SKM-1 treated with dmso at 0.1 percent for 144 hours (cell line): ENCODE results near the gene EFNA2.

Experiments used
- DNase-seq: peaks from one replicate; lab custom pipeline; 2025; ENCODE audit not compliant: unreplicated experiment; lab: John Stamatoyannopoulos, UW

EFNA2 gene

DNA sequence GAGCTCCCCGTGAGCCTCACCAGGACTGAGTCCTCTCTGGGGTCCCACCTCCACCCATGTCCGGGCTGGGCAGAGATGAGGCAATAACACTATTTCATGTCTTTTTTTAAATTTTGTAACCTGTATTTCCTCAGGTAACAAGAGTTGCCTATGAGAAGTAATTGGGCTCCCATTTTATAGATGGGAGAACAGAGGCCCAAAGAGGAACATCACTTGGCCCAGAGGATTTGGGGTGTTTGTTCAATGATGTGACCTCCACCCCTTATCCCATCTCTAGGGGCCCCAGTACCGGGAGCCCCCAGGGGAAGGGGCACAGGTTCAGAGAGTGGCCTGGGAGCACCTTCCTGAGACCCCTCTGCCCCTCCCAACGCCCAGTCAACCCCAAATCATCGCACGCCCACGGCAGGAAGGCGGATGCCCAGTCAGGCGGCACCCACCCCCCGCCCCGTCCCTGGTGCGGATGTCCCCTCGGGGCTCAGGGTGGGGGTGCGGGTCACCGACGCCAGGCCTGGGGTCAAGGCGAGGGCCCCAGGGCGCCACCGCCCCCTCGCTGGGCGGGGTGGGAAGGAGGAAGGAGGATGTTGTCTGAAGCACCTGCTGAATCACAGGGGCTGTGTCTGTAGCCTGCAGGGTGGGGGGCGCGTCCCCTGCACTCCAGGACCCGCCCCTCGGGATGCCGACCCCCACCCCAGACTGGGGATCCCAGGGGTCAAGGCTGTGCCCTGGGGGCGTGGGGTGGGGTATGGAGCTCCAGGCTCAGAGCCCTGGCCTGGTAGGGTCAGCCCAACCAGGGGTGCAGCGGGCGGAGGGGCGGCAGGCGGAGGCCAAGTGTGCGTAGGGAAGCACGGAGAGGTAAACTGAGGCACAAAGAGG, 25.6 kb upstream of the EFNA2 start:
- no peak for DNase-seq

DNA sequence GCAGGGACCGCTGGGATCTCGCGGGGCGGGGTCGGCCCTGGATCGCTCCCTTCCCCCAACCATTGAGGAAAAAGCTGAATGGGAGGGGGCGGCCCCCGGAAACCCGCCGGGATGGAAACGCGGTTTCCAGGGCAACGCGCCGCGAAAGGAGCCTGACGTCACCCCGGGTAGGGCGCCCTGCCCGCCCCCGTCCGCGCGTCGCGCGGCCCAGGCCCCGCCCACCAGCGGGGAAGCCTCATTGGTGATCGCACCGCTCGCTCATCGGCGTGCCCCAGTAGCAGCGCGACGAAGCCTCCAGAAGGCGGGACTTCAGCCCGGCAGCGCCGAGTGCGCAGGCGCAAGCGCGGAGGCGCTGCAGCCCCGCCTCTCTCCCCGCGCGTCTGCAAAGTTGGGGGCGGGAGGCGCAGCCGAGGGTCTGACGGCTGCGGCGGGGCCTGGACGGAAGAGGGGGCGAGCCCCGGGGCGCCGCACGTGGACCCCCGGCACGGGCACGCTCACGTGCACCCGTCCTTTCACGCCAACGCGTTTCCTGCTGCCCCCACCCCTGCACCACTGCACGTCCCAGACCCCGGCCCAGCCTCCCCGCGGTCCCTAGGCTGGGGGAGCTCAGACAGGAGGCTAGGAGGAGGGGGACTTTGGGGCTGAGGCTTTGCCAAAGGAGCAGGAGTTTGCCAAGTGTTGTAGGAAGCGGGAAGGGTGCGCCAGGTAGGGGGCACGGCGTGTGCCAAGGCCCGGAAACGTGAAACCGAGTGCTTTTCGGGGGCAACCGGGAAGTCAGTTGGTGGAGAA, 24.7 kb upstream of the EFNA2 start:
- DNase-seq: peak; percentile 93

DNA sequence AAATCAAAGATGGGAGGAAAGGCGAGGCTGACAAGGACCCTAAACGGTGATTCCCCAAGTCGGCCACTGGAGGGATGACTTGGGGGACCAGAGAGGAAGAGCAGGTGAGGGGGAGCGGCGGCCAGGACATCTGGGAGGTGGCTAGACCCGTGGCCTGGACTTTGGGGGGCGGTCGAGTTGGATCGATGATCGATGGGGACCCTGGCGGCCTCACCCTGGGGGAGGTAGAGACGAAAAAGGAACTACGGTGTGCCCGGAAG, 24.2 kb upstream of the EFNA2 start:
- peak; percentile 15 for DNase-seq

GRCh38 chr19:1261798-1262622, 23.7 kb upstream of the EFNA2 start:
- DNase-seq: no peak

DNA sequence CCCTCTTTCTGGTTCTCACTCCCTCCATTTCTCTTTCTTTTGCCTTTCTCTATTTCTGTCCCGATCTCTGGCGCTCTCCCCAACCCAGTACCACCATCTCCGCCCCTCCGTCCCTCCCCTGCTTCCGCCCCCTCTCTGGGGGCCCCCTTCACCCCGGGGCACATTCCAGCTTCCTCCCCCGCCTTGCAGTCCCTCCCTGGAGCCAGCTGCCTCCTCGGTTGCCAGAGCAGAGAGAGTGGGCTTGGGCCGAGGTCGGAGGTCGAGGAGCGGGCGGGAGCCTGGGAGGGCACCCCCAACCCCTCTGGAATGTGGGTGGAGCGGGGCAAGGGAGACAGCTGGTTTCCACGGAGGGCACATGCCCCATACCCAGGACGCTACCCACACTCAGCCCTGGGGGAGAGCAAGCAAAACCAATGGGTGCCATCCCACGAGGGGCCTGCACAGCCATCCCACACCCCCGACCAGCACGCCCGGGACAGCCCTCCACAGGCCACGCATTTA, 23.0 kb upstream of the EFNA2 start:
- DNase-seq: no peak

DNA sequence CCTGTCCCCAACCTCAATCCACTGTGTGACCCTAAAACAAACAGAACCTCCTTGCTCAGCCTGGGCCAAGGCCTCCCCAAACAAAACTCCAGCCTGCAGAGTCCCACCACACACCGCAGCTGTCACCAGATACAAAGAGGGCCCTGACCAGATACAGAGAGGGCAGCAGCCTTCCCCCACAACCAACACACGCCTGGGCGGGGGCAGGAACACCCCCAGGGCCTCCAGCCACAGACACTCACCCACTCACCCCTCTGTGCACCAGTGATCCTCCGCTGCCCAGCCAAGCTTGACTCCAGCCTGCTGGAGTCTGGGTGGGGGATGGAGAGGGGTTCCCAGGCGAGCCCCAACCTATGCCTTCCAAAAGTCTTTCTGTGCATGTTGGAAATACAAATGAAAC, 22.5 kb upstream of the EFNA2 start:
- DNase-seq: no peak

GRCh38 chr19:1264801-1265614, 20.7 kb upstream of the EFNA2 start:
- DNase-seq: no peak

DNA sequence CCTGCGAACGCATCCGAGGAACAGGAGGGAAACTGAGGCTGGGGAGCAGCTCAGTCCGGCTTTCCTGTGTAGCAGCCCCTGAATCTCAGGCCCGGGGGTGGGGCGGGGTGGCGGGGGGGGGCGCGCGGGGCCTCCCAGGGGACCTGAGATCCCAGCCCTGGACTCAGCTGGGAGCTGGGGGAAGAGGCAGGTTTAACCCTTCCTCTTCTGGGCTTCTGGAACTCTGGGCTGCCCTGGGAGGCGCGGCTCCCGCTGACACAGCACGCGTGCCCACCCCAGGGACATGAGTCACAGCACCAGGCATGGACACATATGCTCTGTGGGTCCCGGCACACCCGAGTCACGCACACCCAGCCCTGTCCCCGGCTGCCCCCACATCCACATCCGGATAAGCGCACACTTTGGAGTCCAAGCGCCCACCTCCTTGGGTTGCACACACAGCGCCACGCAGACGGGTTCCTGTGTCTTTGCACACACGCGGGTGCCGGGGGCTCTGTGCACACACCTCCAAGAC, 20.0 kb upstream of the EFNA2 start:
- no peak for DNase-seq

- DNase-seq: peak; percentile 81
Observed at GRCh38 chr19:1266129-1266915, 19.4 kb upstream of the EFNA2 start.

DNA sequence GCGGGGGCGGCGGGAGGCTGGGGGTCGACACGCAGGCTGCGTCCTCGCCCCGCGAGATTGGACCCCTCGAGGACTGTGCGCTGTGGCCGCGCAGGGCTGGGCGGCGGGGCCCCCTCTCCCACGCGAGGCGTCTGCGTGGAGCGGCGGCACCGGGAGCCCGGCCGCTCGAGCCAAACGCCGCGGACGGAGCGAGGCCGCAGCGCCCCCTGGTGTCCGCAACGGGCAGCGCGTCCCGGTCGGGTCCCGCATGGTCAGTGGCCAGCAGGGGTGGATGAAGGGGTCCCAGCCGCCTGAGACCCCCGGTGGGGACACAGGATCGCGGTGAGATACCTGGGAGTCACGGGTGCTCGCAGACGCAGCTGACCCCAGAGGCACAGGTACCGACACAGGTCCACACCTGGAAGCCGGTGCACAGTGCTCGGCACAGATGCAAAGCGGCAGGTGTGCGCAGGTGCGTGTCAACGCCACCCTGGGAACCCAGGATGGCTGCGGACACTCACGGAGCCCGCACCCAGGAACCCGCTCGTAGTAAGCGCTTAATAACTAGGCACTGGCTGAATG, 18.7 kb upstream of the EFNA2 start:
- DNase-seq: peak; percentile 16

DNA sequence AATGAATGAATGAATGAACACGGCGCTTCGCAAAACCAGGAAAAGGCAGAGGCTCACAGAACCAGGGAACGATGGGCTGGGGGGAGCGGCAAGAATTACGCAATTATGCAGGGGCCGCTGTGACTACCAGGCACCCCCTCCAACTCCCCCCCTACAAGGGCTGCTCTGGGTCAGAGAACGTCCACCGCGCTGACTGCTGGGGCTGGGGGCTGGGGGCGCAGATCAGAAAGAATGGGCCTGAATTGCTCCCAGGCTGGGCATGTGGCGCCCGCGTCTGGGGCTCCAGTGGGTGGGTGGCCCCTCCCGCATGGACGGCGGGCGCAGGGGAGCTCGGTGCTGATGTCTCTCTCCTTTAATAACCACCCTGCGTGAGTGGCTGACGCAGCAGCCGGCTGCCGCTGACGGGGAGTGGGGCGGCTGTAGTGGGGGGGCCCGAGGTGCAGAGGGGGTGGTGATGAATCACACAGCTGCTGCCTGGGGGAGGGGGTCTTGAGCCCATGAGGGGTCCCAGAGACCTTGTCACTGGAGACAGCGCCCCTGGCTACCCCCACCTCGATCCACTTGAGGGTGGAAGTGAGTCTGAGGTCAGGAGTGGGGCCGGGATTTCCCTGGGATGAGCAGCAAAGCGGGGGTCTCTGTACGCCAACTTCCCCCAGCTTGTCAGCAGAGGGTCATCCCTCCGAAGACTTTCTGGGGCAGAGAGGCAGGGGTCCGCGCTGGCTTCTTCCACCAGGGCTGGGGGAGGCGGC, 18.0 kb upstream of the EFNA2 start:
- DNase-seq: no peak

DNA sequence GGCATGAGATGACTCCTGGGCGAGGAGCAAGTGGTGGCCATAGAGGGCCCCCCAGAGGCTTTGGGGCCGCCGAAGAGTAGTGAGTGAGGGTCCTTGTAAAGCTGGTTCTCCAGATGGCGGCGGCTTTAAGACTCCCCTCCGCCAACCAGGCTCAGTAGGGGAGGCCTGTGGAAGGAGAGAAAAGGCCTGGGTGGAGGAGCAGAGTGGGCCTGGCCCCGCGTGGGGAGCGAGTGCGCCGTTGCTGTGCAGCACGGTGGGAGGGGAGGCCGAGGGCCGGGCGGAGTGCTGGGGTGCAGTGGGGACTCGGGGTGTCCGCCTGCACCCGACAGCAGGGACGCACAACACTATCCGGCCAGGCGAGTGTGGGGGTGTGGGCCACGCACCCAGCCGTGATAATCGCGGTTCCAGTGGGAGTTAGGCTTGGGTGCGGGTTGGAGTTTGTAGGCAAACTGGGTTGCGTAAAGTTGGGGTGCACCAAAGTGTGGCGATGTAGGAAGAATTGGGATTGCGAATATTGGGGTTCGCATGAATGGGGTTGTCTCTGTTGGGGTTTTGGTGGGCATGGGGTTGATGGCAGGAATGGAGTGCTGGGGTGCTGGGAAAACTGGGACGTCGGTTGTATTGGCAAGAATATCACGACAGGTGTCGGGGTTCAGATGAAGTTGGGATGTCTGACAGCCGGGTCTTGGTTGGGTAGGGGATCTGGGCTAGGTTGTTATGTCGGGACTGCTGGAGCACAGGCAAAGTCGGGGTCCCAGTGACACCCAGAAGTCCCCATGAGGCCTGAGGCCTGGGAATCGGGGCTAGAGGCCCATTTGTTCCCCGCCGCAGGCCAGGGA, 17.2 kb upstream of the EFNA2 start:
- DNase-seq: no peak

DNA sequence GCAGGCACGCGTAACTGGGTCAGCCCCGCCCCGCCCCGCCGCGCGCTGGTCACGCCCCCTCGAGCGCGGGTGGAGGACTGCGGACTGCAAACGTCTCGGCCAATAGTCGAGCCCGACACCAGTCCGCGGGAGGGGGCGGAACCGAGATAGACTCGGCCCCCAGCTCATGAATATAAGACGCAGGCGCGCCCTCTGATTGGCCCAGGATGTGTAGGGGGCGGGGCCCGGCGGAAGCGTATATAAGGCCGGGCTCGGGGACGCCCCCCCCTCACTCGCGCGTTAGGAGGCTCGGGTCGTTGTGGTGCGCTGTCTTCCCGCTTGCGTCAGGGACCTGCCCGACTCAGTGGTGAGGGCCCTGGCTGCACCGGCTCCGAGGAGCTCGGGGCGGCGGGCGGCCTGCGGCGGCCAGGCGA, 16.6 kb upstream of the EFNA2 start, which contains the start of gene CIRBP:
Gene CIRBP (plus strand): TSS at position 268 of the 413 bp plus-strand sequence. CDS start 1,602 bp downstream, outside the sequence.
- peak; percentile 97 for DNase-seq

- DNase-seq: peak; percentile 54
Observed at GRCh38 chr19:1269478-1270212, 16.0 kb upstream of the EFNA2 start.

GRCh38 chr19:1270213-1270853, 15.3 kb upstream of the EFNA2 start:
- no peak for DNase-seq

DNA sequence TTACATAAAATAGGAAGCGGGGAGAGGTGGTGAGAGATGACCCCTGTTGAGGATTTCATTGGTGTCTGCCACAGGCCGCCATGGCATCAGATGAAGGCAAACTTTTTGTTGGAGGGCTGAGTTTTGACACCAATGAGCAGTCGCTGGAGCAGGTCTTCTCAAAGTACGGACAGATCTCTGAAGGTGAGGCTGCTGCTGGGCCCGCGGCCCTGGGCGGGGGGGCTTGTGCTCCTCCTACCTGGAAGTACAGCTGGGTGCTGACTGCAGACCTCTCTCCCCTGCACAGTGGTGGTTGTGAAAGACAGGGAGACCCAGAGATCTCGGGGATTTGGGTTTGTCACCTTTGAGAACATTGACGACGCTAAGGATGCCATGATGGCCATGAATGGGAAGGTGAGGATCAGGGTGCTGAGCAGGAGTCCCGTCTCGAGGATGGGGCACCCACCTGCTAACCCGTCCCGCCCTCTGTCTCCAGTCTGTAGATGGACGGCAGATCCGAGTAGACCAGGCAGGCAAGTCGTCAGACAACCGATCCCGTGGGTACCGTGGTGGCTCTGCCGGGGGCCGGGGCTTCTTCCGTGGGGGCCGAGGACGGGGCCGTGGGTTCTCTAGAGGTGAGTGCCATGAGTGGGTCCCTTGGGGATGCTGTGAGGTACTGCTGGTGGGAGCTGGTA, 14.7 kb upstream of the EFNA2 start:
- no peak for DNase-seq
